Neutrophil (primary cell): ENCODE results near the gene KRTAP21-1.

Experiments used
- H3K27ac ChIP-seq: fragments of 200-600 bp; sonication (generic); 2 replicates; pipeline ENCODE4 v1.5.1; 2016; ENCODE audit warnings: mild to moderate bottlenecking, moderate library complexity
- H3K27me3 ChIP-seq: fragments of 200-600 bp; sonication (generic); 2 replicates; pipeline ENCODE4 v1.6.0; 2016; ENCODE audit warnings: mild to moderate bottlenecking
- H3K36me3 ChIP-seq: fragments of 200-600 bp; sonication (generic); 2 replicates; pipeline ENCODE4 v1.5.1; 2017
- H3K4me1 ChIP-seq, 2 experiments: fragments of 200-600 bp in 1 of 2; sonication (generic) in 1 of 2; 1 replicate in 1 of 2; 2 replicates in 1 of 2; pipeline versions ENCODE4 v1.5.1 to v1.6.1; 2013 to 2016; ENCODE audit warnings: low read depth in 1 of 2, low read length in 1 of 2, mild to moderate bottlenecking in 1 of 2, moderate library complexity in 1 of 2; ENCODE audit not compliant: control insufficient read depth in 1 of 2, insufficient read depth in 1 of 2
- H3K4me3 ChIP-seq, 2 experiments: fragments of 200-600 bp in 1 of 2; sonication (generic) in 1 of 2; 1 replicate in 1 of 2; 2 replicates in 1 of 2; pipeline ENCODE4 v1.5.1; 2013 to 2016; ENCODE audit warnings: low read depth in 1 of 2, low read length in 1 of 2, mild to moderate bottlenecking in 1 of 2, moderate library complexity in 1 of 2
- H3K9me3 ChIP-seq: fragments of 200-600 bp; sonication (generic); 2 replicates; pipeline ENCODE4 v1.5.1; 2016
- CTCF ChIP-seq: fragments of 200-600 bp; sonication (generic); IDR thresholded peaks from 2 replicates; pipeline ENCODE4 v1.5.1; 2016; ENCODE audit warnings: antibody characterized with exemption

Gene KRTAP21-1

GRCh38 chr21:30718239-30718909 is 36.9 kb downstream of the KRTAP21-1 start, which contains the start of gene KRTAP21-3:
KRTAP21-3 (minus strand) TSS chr21:30718777; CDS start chr21:30718759, 18 bp downstream.
- Histone ChIP-seq H3K4me1 (no peaks in the 10 kb centered on the region), H3K4me3 (no peak within 1 kb of the TSS), H3K9me3 (no peaks in the 10 kb centered on the region), H3K27me3 (no peaks in the 10 kb centered on the region), H3K27ac (no peak within 1 kb of the TSS), H3K36me3 (no peaks in the 10 kb centered on the region)
- TF ChIP-seq CTCF = no peak

- Histone ChIP-seq H3K4me3 (no peak overlapping the region), H3K27ac (no peak overlapping the region), H3K36me3 (no peaks in the 10 kb centered on the region), H3K4me1 (no peaks in the 10 kb centered on the region), H3K27me3 (no peaks in the 10 kb centered on the region), H3K9me3 (no peaks in the 10 kb centered on the region)
- no peak for TF ChIP-seq CTCF
These were observed 38.1 kb downstream of the KRTAP21-1 start for GRCh38 chr21:30717105-30717504.

GRCh38 chr21:30714946-30715345 is 40.3 kb downstream of the KRTAP21-1 start:
- Histone ChIP-seq H3K9me3 (no peaks in the 10 kb centered on the region), H3K27ac (no peak overlapping the region), H3K4me1 (no peaks in the 10 kb centered on the region), H3K4me3 (no peak overlapping the region), H3K27me3 (no peaks in the 10 kb centered on the region), H3K36me3 (no peaks in the 10 kb centered on the region)
- no peak for TF ChIP-seq CTCF

- H3K4me3 ChIP-seq = no peak overlapping the region
- no peaks in the 10 kb centered on the region for H3K27me3 ChIP-seq
- no peaks in the 10 kb centered on the region for H3K4me1 ChIP-seq
- H3K9me3 ChIP-seq = no peaks in the 10 kb centered on the region
- TF ChIP-seq CTCF = no peak
- H3K27ac ChIP-seq = no peak overlapping the region
- no peaks in the 10 kb centered on the region for H3K36me3 ChIP-seq
These were observed 40.8 kb downstream of the KRTAP21-1 start for GRCh38 chr21:30714456-30714855.

GRCh38 chr21:30713766-30714165 is 41.5 kb downstream of the KRTAP21-1 start:
- Histone ChIP-seq H3K36me3 (no peaks in the 10 kb centered on the region), H3K27ac (no peak overlapping the region), H3K27me3 (no peaks in the 10 kb centered on the region), H3K9me3 (no peaks in the 10 kb centered on the region), H3K4me3 (no peak overlapping the region), H3K4me1 (no peaks in the 10 kb centered on the region)
- TF ChIP-seq CTCF = no peak
